K562 (cell line): ENCODE results near the gene HBM. TPM values are rescaled to one million over a fixed set of nuclear protein-coding genes. Genes with fewer than 3 reads are reported as not detected.

Experiments
- CC2D1A ChIP-seq: fragments of 450-650 bp; IDR thresholded peaks from 2 replicates; pipeline ENCODE4 v1.6.1; 2017; ENCODE audit warnings: mild to moderate bottlenecking
- GATAD2B ChIP-seq: fragments of 450-650 bp; IDR thresholded peaks from 2 replicates; pipeline ENCODE4 v1.6.1; 2017; ENCODE audit warnings: mild to moderate bottlenecking, borderline replicate concordance
- HDAC2 ChIP-seq: fragments of 450-650 bp; IDR thresholded peaks from 2 replicates; pipeline ENCODE4 v1.6.1; 2016; ENCODE audit warnings: mild to moderate bottlenecking
- IFI16 ChIP-seq: fragments of 250-450 bp; sonication (Bioruptor Pico); IDR thresholded peaks from 2 replicates; pipeline ENCODE4 v2.1.2; 2022; ENCODE audit warnings: mild to moderate bottlenecking, inconsistent platforms
- KDM5B ChIP-seq: fragments of 200-600 bp; sonication (generic); IDR thresholded peaks from 2 replicates; pipeline ENCODE4 v1.6.1; 2012; ENCODE audit warnings: low read depth, mild to moderate bottlenecking, moderate library complexity, low read length, control low read depth, inconsistent platforms; ENCODE audit not compliant: insufficient replicate concordance
- NEUROD1 ChIP-seq: fragments of 150-350 bp; IDR thresholded peaks from 2 replicates; pipeline ENCODE4 v1.6.1; 2014; ENCODE audit warnings: borderline replicate concordance, low read length, low read depth; ENCODE audit not compliant: partially characterized antibody
- RAD21 ChIP-seq, 2 experiments: fragments of 250-450 bp in 1 of 2; fragments of 450-650 bp in 1 of 2; sonication (Bioruptor Pico) in 1 of 2; formaldehyde crosslinking in 1 of 2; IDR thresholded peaks in 1 of 2; conservative IDR thresholded peaks in 1 of 2; 2 replicates each; pipeline versions ENCODE4 v1.4.0 to v1.8.0; 2020 to 2022; ENCODE audit warnings: mild to moderate bottlenecking in 2 of 2, moderate library complexity in 1 of 2
- YY1 ChIP-seq, 3 experiments: IDR thresholded peaks; 2 replicates each; pipeline ENCODE4 v1.6.1; 2011; ENCODE audit warnings: low read length in 2 of 3, mild to moderate bottlenecking in 2 of 3, moderate library complexity in 2 of 3, borderline replicate concordance in 1 of 3, control low read depth in 1 of 3, low read depth in 1 of 3; ENCODE audit not compliant: insufficient read depth in 3 of 3, insufficient replicate concordance in 2 of 3, control insufficient read depth in 1 of 3, insufficient read length in 1 of 3; ENCODE audit errors: extremely low read depth in 1 of 3
- polyA plus RNA-seq, 8 experiments: library from polyadenylated mRNA; depleted of rRNA in 4 of 8; stranded (reverse) in 5 of 8; unstranded in 3 of 8; fragments of >200 nt; fragmentation: Nextera tagmentation in 2 of 8; fragmentation: Illumina TruSeq in 1 of 8; extraction: Ambion mirVana in 2 of 8; extraction: Trizol in 1 of 8; gene quantifications; 2 replicates each; pipeline versions ENCODE4 v1.2.1 to v1.2.3, GENCODE V29; 2011 to 2014; ENCODE audit warnings: inconsistent platforms in 1 of 8, missing spikeins in 1 of 8
- total RNA-seq, 7 experiments: library from RNA; depleted of rRNA in 6 of 7; stranded (reverse); fragments of >200 nt in 6 of 7; fragmentation: Illumina TruSeq in 2 of 7; extraction: Trizol in 2 of 7; gene quantifications; 2 replicates each; pipeline versions ENCODE4 v1.2.1 to v1.2.3, GENCODE V29; 2011 to 2021; ENCODE audit warnings: low replicate concordance in 1 of 7
- TF ChIP-seq, protein P1 (sequence below), 2 experiments: IDR thresholded peaks in 1 of 2; conservative IDR thresholded peaks in 1 of 2; 2 replicates each; pipeline ENCODE4 v1.6.1; 2016; ENCODE audit warnings: low read depth in 2 of 2, mild to moderate bottlenecking in 1 of 2, missing compliant biosample characterization in 1 of 2, missing genetic modification characterization in 1 of 2, moderate library complexity in 1 of 2
- TF ChIP-seq, protein P2 (sequence below): fragments of 250-450 bp; sonication (Bioruptor Pico); IDR thresholded peaks from 2 replicates; pipeline ENCODE4 v1.8.0; 2022; ENCODE audit warnings: inconsistent platforms, mild to moderate bottlenecking, moderate library complexity, borderline replicate concordance
- TF ChIP-seq, protein P3 (sequence below), 2 experiments: fragments of 150-350 bp in 1 of 2; IDR thresholded peaks; 2 replicates each; pipeline ENCODE4 v1.6.1; 2012 to 2016; ENCODE audit warnings: low read depth in 2 of 2, low read length in 2 of 2, mild to moderate bottlenecking in 1 of 2, moderate library complexity in 1 of 2
- TF ChIP-seq, protein P4 (sequence below): sonication (generic); formaldehyde crosslinking; IDR thresholded peaks from 2 replicates; pipeline ENCODE4 v1.8.0; 2023; ENCODE audit warnings: mild to moderate bottlenecking, missing genetic modification reagents

Gene HBM
- total and polyA plus RNA-seq, 9 of the 15 experiments (the other 6 are each of a cell fraction or from before 2014, with no cell fraction given), result not detected

DNA sequence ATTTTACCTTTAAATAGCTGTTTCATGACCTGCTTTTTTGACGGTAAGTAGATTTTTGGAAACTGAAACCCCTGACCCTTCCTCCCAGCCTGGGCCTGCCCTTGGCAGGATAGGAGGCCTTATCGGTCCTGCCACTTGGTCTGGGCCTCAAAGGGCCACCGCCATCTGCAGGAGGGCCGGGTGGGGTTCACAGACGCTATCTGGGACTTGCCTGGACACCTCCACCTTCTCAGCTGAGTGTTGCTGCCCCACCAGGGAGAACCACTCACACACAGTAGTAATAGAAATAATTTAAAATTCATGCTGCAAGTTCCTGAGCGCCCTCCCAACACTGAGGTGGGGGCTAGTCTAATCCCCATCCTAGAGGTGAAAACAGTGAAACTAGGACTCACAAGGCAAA, 22.7 kb upstream of the HBM start (continued):
- peak; percentile 77; the same call in 1 of the 2 replicates for TF ChIP-seq CC2D1A
- TF ChIP-seq, protein P1, sequence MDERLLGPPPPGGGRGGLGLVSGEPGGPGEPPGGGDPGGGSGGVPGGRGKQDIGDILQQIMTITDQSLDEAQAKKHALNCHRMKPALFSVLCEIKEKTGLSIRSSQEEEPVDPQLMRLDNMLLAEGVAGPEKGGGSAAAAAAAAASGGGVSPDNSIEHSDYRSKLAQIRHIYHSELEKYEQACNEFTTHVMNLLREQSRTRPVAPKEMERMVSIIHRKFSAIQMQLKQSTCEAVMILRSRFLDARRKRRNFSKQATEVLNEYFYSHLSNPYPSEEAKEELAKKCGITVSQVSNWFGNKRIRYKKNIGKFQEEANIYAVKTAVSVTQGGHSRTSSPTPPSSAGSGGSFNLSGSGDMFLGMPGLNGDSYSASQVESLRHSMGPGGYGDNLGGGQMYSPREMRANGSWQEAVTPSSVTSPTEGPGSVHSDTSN (CRISPR knock-in tag; IDR thresholded peaks at IDR 0.05; ENCODE audit: low read depth), result no peak
- TF ChIP-seq, protein P1 (tag; conservative IDR thresholded peaks at IDR 0.05; ENCODE audit: low read depth), result no peak
- peak in 2 of 3 experiments; percentile 60 to 71 for TF ChIP-seq YY1 (IDR thresholded peaks at IDR 0.05; ENCODE audit: borderline replicate concordance in 1 of 3, control insufficient read depth in 1 of 3, extremely low read depth in 1 of 3, insufficient read depth in 3 of 3, insufficient read length in 1 of 3, insufficient replicate concordance in 2 of 3, low read depth in 1 of 3, low read length in 2 of 3)
- TF ChIP-seq, protein P2, sequence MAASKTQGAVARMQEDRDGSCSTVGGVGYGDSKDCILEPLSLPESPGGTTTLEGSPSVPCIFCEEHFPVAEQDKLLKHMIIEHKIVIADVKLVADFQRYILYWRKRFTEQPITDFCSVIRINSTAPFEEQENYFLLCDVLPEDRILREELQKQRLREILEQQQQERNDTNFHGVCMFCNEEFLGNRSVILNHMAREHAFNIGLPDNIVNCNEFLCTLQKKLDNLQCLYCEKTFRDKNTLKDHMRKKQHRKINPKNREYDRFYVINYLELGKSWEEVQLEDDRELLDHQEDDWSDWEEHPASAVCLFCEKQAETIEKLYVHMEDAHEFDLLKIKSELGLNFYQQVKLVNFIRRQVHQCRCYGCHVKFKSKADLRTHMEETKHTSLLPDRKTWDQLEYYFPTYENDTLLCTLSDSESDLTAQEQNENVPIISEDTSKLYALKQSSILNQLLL (CRISPR knock-in tag), result no peak
- TF ChIP-seq NEUROD1, result peak; percentile 67
- peak; percentile 87 for TF ChIP-seq GATAD2B
- peak; percentile 16 to 47; a peak in 2 of 4 replicates for TF ChIP-seq RAD21 (CRISPR knock-in tag; conservative IDR thresholded peaks at IDR 0.05 in 1 of 2, IDR thresholded peaks at IDR 0.05 in 1 of 2)
- peak; percentile 18 for TF ChIP-seq KDM5B
- peak; percentile 68; the same call in 1 of the 2 replicates for TF ChIP-seq IFI16 (CRISPR knock-in tag)
- TF ChIP-seq, protein P3, sequence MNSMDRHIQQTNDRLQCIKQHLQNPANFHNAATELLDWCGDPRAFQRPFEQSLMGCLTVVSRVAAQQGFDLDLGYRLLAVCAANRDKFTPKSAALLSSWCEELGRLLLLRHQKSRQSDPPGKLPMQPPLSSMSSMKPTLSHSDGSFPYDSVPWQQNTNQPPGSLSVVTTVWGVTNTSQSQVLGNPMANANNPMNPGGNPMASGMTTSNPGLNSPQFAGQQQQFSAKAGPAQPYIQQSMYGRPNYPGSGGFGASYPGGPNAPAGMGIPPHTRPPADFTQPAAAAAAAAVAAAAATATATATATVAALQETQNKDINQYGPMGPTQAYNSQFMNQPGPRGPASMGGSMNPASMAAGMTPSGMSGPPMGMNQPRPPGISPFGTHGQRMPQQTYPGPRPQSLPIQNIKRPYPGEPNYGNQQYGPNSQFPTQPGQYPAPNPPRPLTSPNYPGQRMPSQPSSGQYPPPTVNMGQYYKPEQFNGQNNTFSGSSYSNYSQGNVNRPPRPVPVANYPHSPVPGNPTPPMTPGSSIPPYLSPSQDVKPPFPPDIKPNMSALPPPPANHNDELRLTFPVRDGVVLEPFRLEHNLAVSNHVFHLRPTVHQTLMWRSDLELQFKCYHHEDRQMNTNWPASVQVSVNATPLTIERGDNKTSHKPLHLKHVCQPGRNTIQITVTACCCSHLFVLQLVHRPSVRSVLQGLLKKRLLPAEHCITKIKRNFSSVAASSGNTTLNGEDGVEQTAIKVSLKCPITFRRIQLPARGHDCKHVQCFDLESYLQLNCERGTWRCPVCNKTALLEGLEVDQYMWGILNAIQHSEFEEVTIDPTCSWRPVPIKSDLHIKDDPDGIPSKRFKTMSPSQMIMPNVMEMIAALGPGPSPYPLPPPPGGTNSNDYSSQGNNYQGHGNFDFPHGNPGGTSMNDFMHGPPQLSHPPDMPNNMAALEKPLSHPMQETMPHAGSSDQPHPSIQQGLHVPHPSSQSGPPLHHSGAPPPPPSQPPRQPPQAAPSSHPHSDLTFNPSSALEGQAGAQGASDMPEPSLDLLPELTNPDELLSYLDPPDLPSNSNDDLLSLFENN (IDR thresholded peaks at IDR 0.05; ENCODE audit: low read depth in 2 of 2, low read length in 2 of 2), result peak in 1 of 2 experiments; percentile 91; a peak in 2 of 4 replicates
- TF ChIP-seq, protein P4, sequence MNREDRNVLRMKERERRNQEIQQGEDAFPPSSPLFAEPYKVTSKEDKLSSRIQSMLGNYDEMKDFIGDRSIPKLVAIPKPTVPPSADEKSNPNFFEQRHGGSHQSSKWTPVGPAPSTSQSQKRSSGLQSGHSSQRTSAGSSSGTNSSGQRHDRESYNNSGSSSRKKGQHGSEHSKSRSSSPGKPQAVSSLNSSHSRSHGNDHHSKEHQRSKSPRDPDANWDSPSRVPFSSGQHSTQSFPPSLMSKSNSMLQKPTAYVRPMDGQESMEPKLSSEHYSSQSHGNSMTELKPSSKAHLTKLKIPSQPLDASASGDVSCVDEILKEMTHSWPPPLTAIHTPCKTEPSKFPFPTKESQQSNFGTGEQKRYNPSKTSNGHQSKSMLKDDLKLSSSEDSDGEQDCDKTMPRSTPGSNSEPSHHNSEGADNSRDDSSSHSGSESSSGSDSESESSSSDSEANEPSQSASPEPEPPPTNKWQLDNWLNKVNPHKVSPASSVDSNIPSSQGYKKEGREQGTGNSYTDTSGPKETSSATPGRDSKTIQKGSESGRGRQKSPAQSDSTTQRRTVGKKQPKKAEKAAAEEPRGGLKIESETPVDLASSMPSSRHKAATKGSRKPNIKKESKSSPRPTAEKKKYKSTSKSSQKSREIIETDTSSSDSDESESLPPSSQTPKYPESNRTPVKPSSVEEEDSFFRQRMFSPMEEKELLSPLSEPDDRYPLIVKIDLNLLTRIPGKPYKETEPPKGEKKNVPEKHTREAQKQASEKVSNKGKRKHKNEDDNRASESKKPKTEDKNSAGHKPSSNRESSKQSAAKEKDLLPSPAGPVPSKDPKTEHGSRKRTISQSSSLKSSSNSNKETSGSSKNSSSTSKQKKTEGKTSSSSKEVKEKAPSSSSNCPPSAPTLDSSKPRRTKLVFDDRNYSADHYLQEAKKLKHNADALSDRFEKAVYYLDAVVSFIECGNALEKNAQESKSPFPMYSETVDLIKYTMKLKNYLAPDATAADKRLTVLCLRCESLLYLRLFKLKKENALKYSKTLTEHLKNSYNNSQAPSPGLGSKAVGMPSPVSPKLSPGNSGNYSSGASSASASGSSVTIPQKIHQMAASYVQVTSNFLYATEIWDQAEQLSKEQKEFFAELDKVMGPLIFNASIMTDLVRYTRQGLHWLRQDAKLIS (CRISPR knock-in tag), result peak; percentile 63; the same call in 1 of the 2 replicates
- TF ChIP-seq HDAC2, result 0 out of 2 replicates have a peak, but pooled peaks have one; percentile 55
